Esophagus mucosa (tissue), 1 donor: ENCODE measurements around the gene ATP8B2. TPM values are rescaled to one million over a fixed set of nuclear protein-coding genes. Genes with fewer than 3 reads are reported as not detected.
"Not testable (repeated sequence)": the region's sequence is repeated elsewhere in the genome, so short reads cannot be mapped to it uniquely, and the experiment has no call there.

Source experiments
- ATAC-seq: fragments of 200-7000 bp; cut with Tn5 transposase; one replicate; pipeline ENCODE4 v1.9.1; 2020
- total RNA-seq: library from RNA; stranded (reverse); gene quantifications from one replicate; pipeline ENCODE4 v1.2.4, GENCODE V29; 2023
- donor health status: DM: yes; HTN: yes; CAD: no.

ATP8B2 gene
- total RNA-seq, 1 donor from 2014 or later, result 3.7 TPM

DNA sequence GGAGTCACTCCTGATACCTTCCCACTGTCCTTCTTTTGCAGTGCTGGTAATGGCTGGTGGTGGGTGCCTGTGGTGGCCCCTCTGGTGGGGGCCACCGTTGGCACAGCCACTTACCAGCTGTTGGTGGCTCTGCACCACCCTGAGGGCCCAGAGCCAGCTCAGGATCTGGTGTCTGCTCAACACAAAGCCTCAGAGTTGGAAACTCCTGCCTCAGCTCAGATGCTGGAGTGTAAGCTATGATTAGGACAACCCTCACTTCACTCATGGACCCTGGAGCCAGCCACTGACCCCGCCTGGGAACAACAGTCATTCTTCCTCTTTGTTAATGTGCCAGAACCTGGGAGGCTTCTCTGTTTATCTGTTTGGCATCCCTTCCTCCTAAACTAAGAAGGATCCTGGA, 1.1 kb upstream of the ATP8B2 start:
- ATAC-seq, result no peak

DNA sequence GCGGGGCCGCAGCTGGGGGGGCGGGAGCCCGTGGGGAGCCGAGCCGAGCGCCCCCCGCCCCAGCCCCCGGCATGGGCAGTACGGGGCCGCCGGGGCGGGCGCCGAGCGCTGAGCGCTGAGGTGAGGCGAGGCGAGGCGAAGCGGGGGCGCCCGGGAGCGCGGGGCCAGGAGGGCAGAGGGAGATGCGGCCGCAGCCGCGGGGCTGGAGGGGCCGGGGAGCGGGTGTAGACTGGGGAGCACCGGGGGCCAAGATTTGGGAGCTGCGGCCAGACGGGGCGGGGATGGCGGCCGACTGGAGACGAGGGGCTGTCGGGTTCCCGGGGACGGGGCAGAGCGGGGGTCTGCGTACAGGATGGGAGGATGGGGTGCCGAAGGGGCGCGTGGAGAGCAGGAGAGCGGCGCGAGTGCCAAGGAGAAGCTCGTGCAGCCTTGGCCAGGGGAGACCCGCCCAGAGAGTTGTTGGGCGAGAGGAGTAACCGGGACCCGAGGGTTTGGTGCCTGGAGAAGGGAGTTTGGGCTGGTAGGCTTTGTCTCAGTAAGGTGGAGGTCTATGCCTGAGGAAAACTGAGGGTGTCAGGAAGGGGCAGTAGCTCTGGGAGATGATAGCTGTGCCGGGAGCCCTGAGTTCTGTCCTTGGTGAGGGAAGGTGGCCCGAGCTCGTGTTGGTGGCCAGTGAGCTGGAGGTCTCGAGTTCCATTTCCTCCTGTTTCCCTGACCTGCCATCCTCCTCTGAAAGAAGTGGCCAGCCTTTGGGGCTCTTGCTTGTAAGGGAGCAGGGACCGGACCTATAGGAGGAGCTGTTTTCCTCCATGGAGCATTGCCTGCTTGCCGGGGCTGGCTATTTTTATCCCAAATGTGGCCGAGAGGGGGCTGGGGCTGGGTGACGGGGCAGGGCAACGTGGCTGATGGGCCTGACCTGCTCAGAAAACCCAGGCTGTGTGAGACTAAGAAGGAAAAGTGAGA, 539 bp downstream of the ATP8B2 start:
- ATAC-seq, result no peak

DNA sequence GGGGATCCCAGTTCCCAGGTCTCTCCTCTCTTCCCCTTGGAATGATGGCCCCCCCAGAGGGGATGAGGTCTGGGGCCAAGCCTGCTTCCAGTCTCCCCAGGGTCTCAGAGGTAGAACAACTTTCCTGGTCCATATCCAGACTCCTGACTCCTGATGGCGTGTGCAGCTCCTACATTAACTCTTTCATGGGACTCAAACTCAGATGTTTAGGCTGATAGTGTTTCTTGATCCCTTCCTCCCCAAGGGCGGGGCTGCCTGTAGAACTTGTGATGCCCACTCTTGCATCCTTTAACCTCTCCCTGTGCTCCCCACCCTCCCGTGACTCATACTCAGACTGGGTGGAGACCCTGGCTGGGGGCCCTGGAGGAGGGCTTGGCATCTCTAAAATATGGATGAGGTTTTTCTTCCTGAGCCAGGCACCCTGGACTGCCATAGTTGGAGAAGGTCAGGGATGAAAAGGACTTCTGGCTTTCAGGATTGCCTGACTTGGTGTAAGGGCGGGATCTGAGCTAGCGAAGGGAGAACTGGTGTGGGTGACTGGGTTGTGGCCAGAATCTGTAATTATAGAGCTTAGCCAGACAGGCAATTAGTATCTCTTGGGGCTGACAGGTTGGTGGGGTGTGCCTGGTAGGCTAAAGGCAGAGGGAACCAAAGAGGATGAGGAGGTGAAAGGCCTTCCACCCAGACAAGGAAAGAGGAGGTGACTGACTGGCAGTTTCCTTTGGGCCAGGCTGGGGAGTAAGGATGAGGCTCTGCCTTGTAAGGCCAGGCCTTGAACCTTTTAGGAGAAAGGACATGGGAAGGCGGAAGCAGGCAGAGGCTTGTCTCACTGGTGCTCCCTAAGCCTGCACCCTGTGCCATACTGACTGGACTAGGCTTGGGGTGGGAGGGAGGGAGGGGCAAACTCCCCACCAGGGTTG, 1.5 kb downstream of the ATP8B2 start:
- peak; percentile 61 for ATAC-seq

DNA sequence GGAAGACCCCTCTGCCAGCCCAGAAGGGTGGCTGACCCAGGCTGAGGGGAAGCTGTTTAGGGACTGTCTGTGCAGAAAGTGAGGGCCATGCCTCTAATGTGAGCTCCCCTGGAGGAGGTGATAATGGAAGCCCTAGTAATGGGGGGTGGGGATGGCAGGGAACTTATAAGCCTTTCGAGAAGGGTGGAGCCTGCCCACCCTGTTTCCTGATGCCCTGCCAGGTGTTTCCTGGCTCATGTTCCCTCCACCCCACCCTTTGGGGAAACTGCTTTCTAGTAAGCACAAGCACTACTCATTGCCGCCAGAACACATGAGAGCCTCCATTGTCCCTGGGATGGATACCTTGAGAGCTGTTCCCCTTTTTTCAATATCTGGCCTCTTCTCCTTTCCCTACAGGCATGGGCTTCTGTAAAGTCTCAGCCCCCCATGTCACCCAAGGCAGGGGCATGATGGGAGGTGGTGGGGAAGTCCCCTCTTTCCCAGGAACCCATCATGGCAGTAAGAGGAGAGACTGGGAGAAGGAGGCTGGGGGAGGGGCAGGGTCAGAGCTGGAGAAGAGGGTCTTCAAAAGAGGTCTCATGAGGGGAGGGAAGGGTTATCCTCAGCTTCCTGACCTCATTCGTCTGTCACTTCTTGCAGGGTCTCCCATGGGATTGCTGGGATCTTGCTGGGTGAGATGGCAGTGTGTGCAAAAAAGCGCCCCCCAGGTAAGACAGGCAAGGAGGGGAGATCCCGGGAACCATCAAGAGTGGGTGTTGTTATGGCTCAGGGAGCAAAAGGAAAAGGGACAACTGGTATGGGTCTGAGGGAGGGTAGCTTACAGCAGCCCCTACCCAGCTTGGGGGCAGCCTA, 2.4 kb downstream of the ATP8B2 start:
- ATAC-seq, result peak; percentile 42

DNA sequence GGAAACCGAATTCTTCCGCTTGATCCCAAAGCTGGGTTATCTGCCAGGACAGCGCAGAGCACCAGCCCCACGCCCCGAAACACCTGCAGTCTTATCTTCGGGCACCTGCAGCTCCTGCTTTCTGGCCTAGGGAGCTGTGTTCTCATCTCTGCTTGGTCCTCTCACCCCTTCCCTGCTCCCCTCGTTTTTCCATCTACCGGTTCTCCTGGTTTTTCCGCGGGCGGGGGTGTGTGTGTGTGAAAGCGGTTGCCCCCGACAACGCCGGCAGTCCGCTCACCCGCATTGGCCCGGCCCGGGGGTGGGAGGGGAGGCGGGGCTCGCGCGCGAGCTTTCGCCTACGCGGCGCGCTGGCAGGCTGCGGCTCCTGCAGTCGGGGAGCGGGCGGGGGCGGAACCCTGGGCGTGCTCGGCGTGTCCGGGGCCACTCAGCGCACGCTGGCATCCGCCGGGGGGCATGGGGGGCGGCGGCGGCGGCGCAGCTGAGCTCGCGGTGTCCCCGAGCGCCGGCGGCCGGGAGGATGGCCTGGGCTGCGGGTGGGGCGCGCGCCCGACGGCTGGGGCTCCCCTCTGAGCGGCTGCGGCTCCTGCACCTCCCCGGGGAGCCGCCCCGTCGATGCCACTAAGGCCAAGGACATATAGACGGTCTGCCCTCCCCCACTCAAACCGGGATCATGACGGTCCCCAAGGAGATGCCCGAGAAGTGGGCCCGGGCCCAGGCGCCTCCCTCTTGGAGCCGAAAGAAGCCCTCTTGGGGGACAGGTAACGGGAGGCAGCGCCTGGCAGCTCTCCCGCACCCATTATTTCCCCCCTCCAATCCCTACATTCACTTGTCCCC, 3.2 kb downstream of the ATP8B2 start:
- ATAC-seq, result peak; percentile 64

DNA sequence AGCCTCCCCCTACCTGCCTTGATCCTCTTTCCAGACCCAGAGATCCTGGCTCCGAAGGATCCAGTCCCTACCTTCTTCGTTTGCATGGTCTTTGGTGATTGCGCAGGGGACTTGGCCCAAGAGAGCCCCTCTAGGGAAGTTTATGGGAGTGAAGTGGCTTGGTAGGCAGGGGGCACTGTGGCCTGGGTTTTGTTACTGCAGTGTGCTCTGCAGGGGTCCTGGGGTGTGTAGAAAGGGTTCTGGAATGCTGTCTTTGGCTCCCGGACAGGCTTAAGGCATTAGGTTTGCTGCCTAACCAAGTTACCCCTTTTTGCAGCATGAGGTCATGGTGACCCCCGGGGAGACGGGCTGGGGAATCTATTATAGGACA, 3.8 kb downstream of the ATP8B2 start:
- no peak for ATAC-seq

DNA sequence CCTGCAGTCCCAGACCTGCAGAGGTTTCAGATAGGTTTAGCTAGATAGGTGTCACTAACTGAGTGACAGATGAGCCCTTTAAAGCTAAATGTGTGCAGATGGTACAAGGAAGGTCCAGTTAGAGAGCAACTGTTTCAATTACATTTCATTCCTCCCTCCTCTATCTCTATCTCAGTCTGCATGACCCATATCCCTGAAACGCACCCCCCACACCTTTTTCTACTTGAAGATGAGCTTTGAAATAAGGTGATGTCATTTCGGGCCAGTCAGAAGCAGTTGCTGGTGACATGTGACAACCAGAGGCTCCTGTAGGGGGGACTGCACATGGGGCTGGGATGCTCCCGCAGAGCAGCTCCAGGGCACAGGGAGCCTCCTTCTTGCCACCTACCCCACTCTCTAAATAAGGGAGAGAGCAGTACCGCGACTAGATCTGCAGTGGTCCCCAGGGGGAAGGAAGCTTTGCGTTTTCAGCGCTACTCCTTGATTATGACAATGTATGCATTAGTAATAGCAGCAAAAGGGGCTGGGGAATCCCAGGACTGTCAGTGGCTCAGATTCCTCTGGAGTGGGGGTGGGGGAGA, 4.3 kb downstream of the ATP8B2 start:
- ATAC-seq, result no peak

DNA sequence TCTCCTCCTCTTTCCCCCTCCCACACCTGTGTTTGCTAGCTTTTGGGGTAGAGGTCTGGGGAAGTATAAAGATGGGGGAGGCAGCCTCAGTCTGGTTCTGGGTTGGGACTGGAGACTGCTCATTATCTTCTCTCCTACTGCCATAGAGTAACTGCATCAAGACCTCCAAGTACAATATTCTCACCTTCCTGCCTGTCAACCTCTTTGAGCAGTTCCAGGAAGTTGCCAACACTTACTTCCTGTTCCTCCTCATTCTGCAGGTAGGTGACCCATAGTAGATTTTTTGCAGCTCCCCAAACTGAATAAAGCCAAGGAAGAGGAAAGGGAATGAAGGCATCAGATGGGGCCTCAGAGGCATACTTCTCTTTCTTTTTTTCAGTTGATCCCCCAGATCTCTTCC, 5.3 kb downstream of the ATP8B2 start:
- no peak for ATAC-seq

DNA sequence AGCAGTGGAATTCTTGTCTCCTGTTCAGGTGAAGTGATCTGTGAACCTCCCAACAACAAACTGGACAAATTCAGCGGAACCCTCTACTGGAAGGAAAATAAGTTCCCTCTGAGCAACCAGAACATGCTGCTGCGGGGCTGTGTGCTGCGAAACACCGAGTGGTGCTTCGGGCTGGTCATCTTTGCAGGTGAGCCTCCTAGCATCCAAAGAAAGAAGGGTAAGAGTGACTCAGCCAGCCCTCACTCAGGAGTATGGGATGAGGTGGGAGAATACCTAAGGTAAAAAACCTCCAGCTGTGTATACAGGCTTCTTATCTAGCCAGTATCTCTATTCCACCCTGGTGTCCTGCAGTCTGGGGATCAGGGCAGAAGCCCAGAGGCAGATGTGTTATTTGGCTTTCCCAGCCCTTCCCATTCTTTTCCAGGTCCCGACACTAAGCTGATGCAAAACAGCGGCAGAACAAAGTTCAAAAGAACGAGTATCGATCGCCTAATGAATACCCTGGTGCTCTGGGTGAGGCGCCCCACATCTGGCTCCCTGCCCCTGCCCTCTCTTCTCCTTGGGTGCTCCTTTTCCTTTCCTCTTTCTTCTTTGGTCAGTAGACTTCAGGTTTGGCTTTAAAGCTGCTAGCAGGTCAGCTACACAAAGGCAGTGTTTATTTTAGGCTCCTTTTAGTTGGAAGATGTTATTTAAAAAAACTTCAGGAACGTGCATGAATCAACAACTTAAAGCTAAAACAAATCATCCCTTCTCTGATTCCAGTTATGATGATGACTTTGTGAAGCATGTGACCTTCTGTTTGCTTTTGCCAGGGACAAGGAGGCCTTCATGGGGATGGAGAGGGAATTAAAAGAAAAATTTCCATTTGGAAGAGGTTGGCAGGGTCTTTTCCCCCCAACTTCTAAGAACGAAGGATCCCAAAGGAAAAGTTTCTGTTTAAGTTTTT, 9.0 kb downstream of the ATP8B2 start:
- ATAC-seq, result no peak

DNA sequence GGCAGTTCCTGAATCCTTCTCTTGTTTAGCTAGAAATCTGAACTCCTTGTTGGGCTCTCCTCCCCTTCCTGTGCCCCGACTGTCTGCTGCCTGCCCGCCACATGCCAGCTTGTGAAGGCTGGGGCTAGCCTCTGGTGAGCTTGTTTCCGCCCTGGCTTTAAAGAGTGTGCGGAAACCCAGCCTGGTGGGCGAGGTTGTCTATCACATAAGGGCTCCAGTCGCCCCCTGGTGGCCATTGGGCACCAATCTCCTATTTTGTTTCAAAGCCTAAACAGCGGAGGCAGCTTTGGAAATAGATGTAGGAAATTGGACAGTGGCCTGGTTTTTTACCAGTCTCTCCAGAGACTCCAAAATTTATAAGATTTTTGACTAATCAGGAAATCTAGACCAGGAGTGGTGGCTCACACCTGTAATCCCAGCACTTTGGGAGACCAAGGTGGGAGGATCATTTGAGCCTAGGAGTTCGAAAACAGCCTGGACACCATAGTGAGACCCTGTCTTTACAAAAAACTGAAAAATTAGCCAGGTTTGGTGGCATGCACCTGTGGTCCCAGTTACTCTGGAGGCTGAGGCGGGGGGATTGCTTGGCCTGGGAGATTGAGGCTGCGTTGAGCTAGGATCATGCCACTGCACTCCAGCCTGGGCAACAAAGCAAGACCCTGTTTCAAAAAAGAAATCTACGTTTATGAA, 9.8 kb downstream of the ATP8B2 start:
- ATAC-seq, result peak; percentile 69

DNA sequence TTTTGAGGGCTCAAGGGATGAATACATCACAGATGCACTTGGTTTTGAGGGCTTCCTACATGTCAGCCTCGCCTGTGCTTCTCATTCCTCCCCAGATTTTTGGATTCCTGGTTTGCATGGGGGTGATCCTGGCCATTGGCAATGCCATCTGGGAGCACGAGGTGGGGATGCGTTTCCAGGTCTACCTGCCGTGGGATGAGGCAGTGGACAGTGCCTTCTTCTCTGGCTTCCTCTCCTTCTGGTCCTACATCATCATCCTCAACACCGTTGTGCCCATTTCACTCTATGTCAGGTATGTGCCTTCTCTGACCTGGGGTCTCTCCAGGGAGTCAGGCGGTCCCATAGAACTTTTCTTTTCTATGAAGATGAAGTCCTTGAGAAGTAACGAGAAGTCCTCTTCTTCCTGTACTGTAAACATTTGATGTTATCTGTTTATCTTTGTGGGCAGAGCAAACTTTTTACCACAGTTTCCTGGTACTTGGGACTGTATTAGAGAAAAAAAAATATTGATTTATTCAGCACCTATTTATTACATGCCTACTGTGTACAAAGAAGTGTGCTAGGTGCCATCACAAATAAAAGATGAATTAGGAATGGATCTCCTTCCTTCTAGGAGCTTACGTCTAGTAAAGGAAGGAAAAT, 12.0 kb downstream of the ATP8B2 start:
- ATAC-seq, result no peak

DNA sequence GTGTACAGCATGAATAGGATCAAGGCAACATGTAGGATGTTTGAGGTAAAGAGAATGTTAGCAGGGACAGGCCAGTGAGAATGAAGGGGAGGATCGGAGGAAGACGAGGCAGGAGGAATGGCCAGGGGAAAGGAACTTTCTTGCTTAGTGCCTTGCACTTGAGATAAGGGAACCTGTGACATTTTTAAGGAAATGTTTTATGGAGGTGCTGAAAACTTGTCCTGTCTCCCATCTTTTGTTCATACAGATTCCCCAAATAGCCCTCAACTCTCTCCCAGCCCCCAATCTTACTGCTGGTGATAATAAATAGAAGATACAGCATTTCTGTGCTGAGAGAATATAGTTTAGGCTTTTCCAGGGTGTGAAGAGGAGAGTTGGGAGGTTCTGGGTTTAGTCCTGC, 13.6 kb downstream of the ATP8B2 start:
- no peak for ATAC-seq

DNA sequence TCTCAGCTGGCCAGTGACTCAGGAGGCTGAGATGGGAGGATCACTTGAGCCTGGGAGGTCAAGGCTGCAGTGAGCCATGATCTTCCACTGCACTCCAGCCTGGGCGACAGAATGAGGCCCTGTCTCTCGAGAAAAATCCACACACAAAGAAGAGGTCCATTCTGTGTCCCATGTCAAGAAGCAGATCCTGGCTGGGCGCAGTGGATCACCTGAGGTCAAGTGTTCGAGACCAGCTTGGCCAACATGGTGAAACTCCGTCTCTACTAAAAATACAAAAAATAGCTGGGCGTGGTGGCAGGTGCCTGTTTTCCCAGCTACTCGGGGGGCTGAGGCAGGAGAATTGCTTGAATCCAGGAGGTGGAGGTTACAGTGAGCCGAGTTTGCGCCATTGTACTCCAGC, 16.0 kb downstream of the ATP8B2 start:
- not testable (repeated sequence) for ATAC-seq

DNA sequence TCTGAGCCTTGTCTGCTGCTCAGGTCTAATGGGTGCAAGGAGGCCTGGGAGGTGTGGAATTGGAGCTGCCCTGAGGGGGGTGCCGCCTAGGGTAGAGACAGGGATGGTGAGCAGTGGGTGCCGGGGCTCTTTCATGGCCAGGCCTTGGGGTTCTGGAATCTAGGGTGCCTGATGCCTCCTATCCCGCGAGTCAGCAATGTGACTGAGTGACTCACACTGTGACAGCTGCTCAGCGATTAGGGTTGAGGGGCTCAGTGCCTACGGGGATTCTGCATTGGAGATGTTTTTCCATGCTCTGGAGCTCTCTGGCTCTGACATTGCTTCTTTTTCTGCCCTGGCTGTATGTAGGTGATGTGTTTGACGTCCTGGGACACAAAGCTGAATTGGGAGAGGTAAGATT, 16.8 kb downstream of the ATP8B2 start:
- no peak for ATAC-seq

DNA sequence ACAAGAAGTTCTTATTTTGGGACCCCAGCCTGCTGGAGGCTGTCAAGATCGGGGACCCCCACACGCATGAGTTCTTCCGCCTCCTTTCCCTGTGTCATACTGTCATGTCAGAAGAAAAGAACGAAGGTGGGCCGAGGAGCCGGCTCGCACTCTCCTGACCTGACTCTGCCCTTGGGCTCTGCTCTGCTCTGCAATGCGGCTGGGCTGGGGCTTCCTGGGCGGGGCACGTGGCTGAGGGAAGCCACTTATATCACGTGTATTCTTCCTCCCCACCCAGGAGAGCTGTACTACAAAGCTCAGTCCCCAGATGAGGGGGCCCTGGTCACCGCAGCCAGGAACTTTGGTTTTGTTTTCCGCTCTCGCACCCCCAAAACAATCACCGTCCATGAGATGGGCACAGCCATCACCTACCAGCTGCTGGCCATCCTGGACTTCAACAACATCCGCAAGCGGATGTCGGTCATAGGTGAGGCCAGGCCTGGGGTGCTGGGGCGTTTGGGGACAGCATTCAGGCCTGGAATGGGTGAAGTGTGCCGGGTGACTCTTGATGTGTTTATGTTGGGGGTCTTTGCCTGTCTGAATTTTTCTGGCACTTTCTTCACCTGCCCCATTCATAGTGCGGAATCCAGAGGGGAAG, 17.6 kb downstream of the ATP8B2 start:
- ATAC-seq, result peak; percentile 22

DNA sequence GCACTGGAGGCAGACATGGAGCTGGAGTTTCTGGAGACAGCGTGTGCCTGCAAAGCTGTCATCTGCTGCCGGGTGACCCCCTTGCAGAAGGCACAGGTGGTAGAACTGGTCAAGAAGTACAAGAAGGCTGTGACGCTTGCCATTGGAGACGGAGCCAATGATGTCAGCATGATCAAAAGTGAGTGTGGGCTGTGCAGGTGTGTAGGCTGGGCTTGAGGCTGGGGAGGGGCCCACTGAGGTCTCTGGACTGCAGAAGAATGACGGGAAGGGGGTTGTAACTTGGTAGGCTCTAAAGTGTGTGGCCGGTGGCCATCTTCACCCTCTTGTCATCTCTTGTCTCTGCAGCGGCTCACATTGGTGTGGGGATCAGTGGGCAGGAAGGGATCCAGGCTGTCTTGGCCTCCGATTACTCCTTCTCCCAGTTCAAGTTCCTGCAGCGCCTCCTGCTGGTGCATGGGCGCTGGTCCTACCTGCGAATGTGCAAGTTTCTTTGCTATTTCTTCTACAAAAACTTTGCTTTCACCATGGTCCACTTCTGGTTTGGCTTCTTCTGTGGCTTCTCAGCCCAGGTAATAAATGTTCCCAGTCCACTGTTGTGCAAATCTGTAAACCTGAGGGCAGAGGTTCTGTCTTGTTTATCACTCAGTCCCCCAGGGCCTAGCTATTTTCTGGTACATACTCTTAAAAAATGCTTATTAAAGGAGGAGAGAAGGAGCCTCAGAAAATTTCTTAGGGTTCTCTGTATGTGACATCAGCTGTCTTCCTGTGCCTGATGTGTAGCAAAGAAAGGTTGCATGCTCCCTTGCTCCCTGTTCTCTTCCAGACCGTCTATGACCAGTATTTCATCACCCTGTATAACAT, 19.9 kb downstream of the ATP8B2 start:
- no peak for ATAC-seq

DNA sequence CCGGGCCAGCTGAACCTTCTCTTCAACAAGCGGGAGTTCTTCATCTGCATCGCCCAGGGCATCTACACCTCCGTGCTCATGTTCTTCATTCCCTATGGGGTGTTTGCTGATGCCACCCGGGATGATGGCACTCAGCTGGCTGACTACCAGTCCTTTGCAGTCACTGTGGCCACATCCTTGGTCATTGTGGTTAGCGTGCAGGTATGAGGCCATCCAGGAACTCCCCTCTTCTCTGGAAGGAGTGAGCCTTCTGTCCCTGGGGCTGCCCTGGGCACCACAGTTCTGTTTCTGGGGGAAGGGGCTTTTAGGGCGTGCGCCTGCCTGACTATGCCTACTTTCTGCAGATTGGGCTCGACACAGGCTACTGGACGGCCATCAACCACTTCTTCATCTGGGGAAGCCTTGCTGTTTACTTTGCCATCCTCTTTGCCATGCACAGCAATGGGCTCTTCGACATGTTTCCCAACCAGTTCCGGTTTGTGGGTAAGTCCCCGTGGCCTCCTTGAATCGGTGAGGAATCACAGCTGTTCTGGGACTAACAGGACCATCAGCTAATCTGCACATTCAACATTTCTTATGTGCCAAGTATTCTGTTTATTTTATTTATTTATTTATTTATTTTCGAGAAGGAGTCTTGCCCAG, 21.1 kb downstream of the ATP8B2 start:
- ATAC-seq, result no peak
